ENCODE measurements around the gene MSL3B.

MSL3B gene

DNA sequence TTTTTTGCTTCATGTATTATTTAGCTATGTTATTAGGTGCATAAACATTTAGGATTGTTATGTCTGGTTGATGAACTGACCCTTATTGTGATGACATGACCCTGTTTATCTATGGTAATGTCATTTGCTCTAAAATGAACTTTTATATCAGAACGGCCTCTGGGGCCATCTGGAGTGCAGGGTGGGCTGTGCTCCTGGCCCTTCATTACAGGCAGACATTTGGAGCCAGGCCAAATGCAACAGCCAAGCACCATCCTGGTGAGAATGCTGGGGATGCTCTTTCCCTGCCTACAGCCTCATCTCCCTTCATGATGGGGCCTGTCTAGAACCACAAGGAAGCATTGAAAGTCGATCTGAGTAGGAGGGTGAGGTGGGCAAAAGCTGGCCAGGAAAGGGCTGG is 51.9 kb downstream of the MSL3B start:
- no peak for DNase-seq

DNA sequence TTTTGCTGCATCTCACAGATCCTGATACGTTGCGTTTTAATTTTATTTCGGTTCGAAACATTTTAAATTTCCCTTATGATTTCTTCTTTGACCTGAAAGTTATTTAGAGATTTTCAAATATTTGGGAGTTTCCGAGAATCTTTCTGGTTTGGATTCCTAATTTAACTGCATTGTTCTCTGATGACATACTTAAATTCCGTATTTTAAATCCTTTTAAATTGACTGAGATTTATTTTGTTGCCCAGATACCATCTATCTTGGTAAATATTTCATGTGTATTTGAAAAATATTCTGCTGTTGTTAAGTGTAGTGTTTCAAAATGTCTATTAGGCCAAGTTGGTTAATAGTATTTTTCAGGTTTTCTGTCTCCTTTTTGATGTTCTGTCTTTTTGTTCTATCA is 52.3 kb downstream of the MSL3B start:
- no peak for DNase-seq
